Measurements from ENCODE around the gene ELANE.

The ELANE gene

GRCh38 chr19:897442-898039 lies 45.4 kb downstream of the ELANE start:
- H2AFZ ChIP-seq (ENCODE audit: low read depth, low read length) = no peak overlapping the region
- TF ChIP-seq, protein P1, sequence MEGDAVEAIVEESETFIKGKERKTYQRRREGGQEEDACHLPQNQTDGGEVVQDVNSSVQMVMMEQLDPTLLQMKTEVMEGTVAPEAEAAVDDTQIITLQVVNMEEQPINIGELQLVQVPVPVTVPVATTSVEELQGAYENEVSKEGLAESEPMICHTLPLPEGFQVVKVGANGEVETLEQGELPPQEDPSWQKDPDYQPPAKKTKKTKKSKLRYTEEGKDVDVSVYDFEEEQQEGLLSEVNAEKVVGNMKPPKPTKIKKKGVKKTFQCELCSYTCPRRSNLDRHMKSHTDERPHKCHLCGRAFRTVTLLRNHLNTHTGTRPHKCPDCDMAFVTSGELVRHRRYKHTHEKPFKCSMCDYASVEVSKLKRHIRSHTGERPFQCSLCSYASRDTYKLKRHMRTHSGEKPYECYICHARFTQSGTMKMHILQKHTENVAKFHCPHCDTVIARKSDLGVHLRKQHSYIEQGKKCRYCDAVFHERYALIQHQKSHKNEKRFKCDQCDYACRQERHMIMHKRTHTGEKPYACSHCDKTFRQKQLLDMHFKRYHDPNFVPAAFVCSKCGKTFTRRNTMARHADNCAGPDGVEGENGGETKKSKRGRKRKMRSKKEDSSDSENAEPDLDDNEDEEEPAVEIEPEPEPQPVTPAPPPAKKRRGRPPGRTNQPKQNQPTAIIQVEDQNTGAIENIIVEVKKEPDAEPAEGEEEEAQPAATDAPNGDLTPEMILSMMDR (IDR thresholded peaks at IDR 0.05; ENCODE audit: borderline replicate concordance, extremely low read depth, low read length, poor library complexity, severe bottlenecking) = no peak
- TF ChIP-seq EZH2 (IDR thresholded peaks at IDR 0.05; ENCODE audit: borderline replicate concordance, low read depth, low read length, severe bottlenecking) = no peak
- H3K4me2 ChIP-seq (ENCODE audit: insufficient read depth, low read length) = no peak overlapping the region
- no peak for DNase-seq
- no peak overlapping the region for H3K27ac ChIP-seq (ENCODE audit: low read length)
- H3K36me3 ChIP-seq (ENCODE audit: insufficient read depth, low read length) = peaks cover 31% of the 10 kb centered on the region
- H3K79me2 ChIP-seq (ENCODE audit: insufficient read depth, low read length) = peaks cover under 1% of the 10 kb centered on the region
- H4K20me1 ChIP-seq (ENCODE audit: insufficient read depth, low read length) = peaks cover 9% of the 10 kb centered on the region; the same call in 1 of the 2 replicates
- H3K9me3 ChIP-seq (ENCODE audit: insufficient read depth, low read length, severe bottlenecking) = no peaks in the 10 kb centered on the region
- no peaks in the 10 kb centered on the region for H3K27me3 ChIP-seq (ENCODE audit: insufficient read depth, low read length, poor library complexity)
- ATAC-seq (ENCODE audit: insufficient read depth, low read depth) = no peak
- H3K4me1 ChIP-seq (ENCODE audit: insufficient read depth, low read length) = peaks cover 12% of the 10 kb centered on the region
- H3K4me3 ChIP-seq (ENCODE audit: low read depth in 1 of 2, low read length in 2 of 2) = no peak overlapping the region
- H3K9ac ChIP-seq (ENCODE audit: low read depth, low read length) = no peak overlapping the region

DNA sequence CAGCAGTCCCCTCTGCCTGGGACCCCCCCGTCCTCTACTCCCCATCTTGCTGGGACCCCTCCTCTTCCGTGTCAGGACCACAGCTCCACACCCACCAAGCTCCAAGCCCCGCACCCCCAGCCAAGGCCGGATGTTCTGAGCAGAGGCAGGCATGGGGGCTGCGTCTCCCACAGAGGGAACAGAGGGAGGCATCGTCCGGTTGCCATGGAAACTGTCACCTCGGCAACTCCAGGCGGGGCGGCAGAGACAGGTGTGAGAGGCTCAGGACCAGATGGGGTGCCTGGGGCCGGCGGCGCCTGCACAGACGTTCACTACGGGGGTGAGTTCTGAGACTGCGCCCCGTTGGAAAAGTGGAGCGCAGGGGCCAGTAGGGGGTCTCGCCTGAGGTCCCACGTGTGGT lies 46.6 kb downstream of the ELANE start:
- H3K79me2 ChIP-seq (ENCODE audit: insufficient read depth, low read length) = no peaks in the 10 kb centered on the region
- no peak for TF ChIP-seq EZH2 (IDR thresholded peaks at IDR 0.05; ENCODE audit: borderline replicate concordance, low read depth, low read length, severe bottlenecking)
- TF ChIP-seq, protein P1 (IDR thresholded peaks at IDR 0.05; ENCODE audit: borderline replicate concordance, extremely low read depth, low read length, poor library complexity, severe bottlenecking) = no peak
- ATAC-seq (ENCODE audit: insufficient read depth, low read depth) (no peak), DNase-seq (no peak)
- no peak overlapping the region for H3K9ac ChIP-seq (ENCODE audit: low read depth, low read length)
- H3K36me3 ChIP-seq (ENCODE audit: insufficient read depth, low read length) = peaks cover 31% of the 10 kb centered on the region
- no peak overlapping the region for H2AFZ ChIP-seq (ENCODE audit: low read depth, low read length)
- H3K27me3 ChIP-seq (ENCODE audit: insufficient read depth, low read length, poor library complexity) = no peaks in the 10 kb centered on the region
- no peaks in the 10 kb centered on the region for H3K9me3 ChIP-seq (ENCODE audit: insufficient read depth, low read length, severe bottlenecking)
- H3K4me1 ChIP-seq (ENCODE audit: insufficient read depth, low read length) = peaks cover 8% of the 10 kb centered on the region
- no peak overlapping the region for H3K4me3 ChIP-seq (ENCODE audit: low read depth in 1 of 2, low read length in 2 of 2)
- peaks cover 9% of the 10 kb centered on the region; the same call in 1 of the 2 replicates for H4K20me1 ChIP-seq (ENCODE audit: insufficient read depth, low read length)
- H3K27ac ChIP-seq (ENCODE audit: low read length) = no peak overlapping the region
- H3K4me2 ChIP-seq (ENCODE audit: insufficient read depth, low read length) = no peak overlapping the region

- Histone ChIP-seq H3K27me3 (ENCODE audit: insufficient read depth, low read length, poor library complexity) (no peaks in the 10 kb centered on the region), H4K20me1 (ENCODE audit: insufficient read depth, low read length) (peaks cover 15% of the 10 kb centered on the region; the same call in 1 of the 2 replicates), H3K79me2 (ENCODE audit: insufficient read depth, low read length) (peaks cover 7% of the 10 kb centered on the region), H3K9me3 (ENCODE audit: insufficient read depth, low read length, severe bottlenecking) (no peaks in the 10 kb centered on the region), H3K9ac (ENCODE audit: low read depth, low read length) (no peak overlapping the region), H3K4me3 (ENCODE audit: low read depth in 1 of 2, low read length in 2 of 2) (no peak overlapping the region), H3K4me2 (ENCODE audit: insufficient read depth, low read length) (no peak overlapping the region), H3K4me1 (ENCODE audit: insufficient read depth, low read length) (peaks cover 1% of the 10 kb centered on the region; the same call in 1 of the 2 replicates), H2AFZ (ENCODE audit: low read depth, low read length) (no peak overlapping the region), H3K27ac (ENCODE audit: low read length) (no peak overlapping the region), H3K36me3 (ENCODE audit: insufficient read depth, low read length) (peaks cover 31% of the 10 kb centered on the region)
- DNase-seq (no peak), ATAC-seq (ENCODE audit: insufficient read depth, low read depth) (no peak)
- no peak for TF ChIP-seq EZH2 (IDR thresholded peaks at IDR 0.05; ENCODE audit: borderline replicate concordance, low read depth, low read length, severe bottlenecking)
- TF ChIP-seq, protein P1 (IDR thresholded peaks at IDR 0.05; ENCODE audit: borderline replicate concordance, extremely low read depth, low read length, poor library complexity, severe bottlenecking) = no peak
These were observed 47.4 kb downstream of the ELANE start for GRCh38 chr19:899336-900042.
